Fibroblast of lung (primary cell): ENCODE data around the gene ACTA1.

Experiments
- EZH2 ChIP-seq: IDR thresholded peaks from 2 replicates; pipeline ENCODE4 v1.5.1; 2012; ENCODE audit warnings: low read length, control low read depth, mild to moderate bottlenecking; ENCODE audit errors: missing control alignments
- TF ChIP-seq, protein P1 (sequence below), 2 donors: IDR thresholded peaks in 1 of 2; conservative IDR thresholded peaks in 1 of 2; 1 replicate in 1 of 2; 2 replicates in 1 of 2; pipeline ENCODE4 v1.5.1; 2011 to 2012; ENCODE audit warnings: low read length in 2 of 2, control low read depth in 1 of 2, inconsistent platforms in 1 of 2, low read depth in 1 of 2, mild to moderate bottlenecking in 1 of 2

DNA sequence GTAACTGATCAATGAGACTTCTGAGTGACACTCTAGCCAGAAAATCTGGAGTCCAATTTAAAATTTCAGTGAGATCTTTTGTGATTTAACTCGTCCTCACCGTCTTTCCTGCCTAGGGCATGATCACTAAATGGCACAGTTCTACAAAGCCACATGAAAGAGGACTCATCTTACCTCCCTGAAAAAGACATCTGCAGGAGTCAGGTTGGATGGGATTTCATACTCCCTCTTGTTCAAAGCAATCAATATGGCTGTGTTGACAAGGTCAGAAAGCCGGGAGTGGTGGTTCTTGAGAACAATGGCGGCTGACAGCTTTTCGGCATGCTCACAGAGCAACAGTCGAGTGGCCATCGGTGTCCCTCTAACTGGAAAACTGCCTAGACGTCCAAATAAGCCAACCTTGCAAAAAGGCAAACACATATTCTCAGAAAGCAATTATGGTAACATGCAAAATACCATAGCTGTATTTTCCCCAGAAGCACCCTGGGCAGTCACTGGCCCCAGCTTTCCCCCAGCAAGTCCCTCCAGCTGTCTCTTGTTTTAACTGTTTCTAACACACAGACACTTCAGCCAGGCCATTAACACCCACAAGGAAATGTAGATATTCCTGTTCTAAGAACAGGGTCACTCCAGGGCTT lies 36.6 kb upstream of the ACTA1 start:
- TF ChIP-seq, protein P1, sequence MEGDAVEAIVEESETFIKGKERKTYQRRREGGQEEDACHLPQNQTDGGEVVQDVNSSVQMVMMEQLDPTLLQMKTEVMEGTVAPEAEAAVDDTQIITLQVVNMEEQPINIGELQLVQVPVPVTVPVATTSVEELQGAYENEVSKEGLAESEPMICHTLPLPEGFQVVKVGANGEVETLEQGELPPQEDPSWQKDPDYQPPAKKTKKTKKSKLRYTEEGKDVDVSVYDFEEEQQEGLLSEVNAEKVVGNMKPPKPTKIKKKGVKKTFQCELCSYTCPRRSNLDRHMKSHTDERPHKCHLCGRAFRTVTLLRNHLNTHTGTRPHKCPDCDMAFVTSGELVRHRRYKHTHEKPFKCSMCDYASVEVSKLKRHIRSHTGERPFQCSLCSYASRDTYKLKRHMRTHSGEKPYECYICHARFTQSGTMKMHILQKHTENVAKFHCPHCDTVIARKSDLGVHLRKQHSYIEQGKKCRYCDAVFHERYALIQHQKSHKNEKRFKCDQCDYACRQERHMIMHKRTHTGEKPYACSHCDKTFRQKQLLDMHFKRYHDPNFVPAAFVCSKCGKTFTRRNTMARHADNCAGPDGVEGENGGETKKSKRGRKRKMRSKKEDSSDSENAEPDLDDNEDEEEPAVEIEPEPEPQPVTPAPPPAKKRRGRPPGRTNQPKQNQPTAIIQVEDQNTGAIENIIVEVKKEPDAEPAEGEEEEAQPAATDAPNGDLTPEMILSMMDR (conservative IDR thresholded peaks at IDR 0.05 in 1 of 2, IDR thresholded peaks at IDR 0.05 in 1 of 2; ENCODE audit: low read depth in 1 of 2, low read length in 2 of 2) = no peak
- TF ChIP-seq EZH2 = no peak
